ENCODE data around the gene DSE.

The DSE gene

DNA sequence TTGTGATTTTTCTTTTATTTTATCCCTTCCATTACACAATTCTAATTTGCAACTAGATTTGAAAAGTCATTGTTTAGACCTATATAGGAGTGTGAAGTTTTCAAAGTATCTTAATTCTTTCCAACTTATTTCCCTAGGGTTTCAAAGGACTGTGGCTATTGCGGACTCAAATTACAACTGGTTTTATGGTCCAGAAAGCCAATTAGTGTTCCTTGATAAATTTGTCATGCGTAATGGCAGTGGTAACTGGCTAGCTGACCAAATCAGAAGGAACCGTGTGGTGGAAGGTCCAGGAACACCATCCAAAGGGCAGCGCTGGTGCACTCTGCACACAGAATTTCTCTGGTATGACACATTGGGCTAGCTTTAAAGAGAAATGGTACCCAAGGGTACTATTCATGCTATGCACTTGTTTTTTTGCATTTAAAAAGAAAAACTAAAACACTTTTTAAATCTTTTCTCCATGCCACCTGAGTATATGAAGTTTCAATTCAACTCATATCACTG lies 62.5 kb downstream of the DSE start:
- no peak for DNase-seq (ENCODE audit: low spot score)
- in situ Hi-C loops (cut with MboI; ENCODE audit: low sequenced_read_pairs, unreplicated experiment) = loop anchor here (25.0 kb wide), 1 partner anchor 146 kb away; the partner anchor contains the start of gene TSPYL1
- TF ChIP-seq, protein P1, sequence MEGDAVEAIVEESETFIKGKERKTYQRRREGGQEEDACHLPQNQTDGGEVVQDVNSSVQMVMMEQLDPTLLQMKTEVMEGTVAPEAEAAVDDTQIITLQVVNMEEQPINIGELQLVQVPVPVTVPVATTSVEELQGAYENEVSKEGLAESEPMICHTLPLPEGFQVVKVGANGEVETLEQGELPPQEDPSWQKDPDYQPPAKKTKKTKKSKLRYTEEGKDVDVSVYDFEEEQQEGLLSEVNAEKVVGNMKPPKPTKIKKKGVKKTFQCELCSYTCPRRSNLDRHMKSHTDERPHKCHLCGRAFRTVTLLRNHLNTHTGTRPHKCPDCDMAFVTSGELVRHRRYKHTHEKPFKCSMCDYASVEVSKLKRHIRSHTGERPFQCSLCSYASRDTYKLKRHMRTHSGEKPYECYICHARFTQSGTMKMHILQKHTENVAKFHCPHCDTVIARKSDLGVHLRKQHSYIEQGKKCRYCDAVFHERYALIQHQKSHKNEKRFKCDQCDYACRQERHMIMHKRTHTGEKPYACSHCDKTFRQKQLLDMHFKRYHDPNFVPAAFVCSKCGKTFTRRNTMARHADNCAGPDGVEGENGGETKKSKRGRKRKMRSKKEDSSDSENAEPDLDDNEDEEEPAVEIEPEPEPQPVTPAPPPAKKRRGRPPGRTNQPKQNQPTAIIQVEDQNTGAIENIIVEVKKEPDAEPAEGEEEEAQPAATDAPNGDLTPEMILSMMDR (IDR thresholded peaks at IDR 0.05; ENCODE audit: borderline replicate concordance, control extremely low read depth, extremely low read depth, insufficient read depth, missing control alignments) = no peak

DNA sequence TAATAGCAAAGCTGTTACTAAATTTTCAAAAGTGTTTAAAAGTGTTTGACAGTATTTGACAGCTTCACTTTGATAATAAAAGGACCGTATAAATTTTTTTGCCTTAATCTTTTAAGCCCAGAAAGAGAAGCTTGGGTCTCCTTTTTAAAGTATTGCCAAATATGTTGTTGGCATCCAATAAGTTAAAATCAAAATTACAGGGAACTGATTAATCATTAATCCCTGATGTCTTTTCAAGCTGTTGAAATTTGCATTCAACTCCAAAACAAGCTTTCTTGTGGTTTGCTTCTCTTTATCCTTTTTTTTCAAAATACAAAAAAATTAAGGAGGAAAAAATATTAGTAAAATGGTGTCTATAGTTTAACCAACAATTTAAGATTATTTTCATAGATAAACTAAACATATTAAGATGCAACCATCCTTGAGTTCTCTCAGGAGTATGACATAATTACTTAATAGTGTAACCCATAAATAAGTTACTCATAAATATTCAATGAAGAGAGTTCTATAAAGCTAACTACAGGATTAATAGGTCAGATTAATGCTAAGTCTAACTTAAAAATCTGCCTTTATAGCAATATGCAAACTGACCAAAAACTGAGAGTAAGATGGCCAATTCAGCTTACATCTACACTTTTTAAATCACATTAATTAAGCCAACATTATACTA lies 63.4 kb downstream of the DSE start:
- TF ChIP-seq, protein P1 (IDR thresholded peaks at IDR 0.05; ENCODE audit: borderline replicate concordance, control extremely low read depth, extremely low read depth, insufficient read depth, missing control alignments) = no peak
- DNase-seq (ENCODE audit: low spot score) = no peak
- in situ Hi-C loops (cut with MboI; ENCODE audit: low sequenced_read_pairs, unreplicated experiment) = loop anchor here (25.0 kb wide), 1 partner anchor 147 kb away; the partner anchor contains the start of gene TSPYL1

DNA sequence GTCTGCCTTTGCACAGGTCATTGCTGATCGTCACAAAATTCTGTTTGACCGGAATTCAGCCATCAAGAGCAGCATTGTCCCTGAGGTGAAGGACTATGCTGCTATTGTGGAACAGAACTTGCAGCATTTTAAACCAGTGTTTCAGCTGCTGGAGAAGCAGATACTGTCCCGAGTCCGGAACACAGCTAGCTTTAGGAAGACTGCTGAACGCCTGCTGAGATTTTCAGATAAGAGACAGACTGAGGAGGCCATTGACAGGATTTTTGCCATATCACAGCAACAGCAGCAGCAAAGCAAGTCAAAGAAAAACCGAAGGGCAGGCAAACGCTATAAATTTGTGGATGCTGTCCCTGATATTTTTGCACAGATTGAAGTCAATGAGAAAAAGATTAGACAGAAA lies 65.8 kb downstream of the DSE start:
- TF ChIP-seq, protein P1 (IDR thresholded peaks at IDR 0.05; ENCODE audit: borderline replicate concordance, control extremely low read depth, extremely low read depth, insufficient read depth, missing control alignments) = no peak
- DNase-seq (ENCODE audit: low spot score) = no peak
- in situ Hi-C loops (cut with MboI; ENCODE audit: low sequenced_read_pairs, unreplicated experiment) = loop anchor here (25.0 kb wide), 1 partner anchor 149 kb away; the partner anchor contains the start of gene TSPYL1

DNA sequence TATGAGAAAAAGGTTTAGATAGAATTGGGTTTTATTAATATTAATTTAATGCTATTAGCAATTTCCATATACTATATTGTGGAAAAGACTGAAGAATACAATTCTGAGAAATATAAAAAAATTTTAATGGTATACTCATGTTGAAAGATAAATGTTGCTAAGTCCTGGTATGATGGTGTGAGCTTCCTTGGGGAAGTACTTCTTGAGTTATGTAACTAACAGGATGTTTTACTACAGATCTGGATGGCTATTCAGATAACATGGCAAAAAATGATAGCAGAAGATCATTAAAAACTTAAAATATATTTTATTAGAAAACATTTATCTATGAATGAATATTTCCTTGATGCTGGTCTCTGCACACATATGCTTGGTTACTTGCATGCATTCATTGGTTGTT lies 66.9 kb downstream of the DSE start:
- TF ChIP-seq, protein P1 (IDR thresholded peaks at IDR 0.05; ENCODE audit: borderline replicate concordance, control extremely low read depth, extremely low read depth, insufficient read depth, missing control alignments) = no peak
- in situ Hi-C loops (cut with MboI; ENCODE audit: low sequenced_read_pairs, unreplicated experiment) = loop anchor here (25.0 kb wide), 1 partner anchor 150 kb away; the partner anchor contains the start of gene TSPYL1
- DNase-seq (ENCODE audit: low spot score) = no peak

DNA sequence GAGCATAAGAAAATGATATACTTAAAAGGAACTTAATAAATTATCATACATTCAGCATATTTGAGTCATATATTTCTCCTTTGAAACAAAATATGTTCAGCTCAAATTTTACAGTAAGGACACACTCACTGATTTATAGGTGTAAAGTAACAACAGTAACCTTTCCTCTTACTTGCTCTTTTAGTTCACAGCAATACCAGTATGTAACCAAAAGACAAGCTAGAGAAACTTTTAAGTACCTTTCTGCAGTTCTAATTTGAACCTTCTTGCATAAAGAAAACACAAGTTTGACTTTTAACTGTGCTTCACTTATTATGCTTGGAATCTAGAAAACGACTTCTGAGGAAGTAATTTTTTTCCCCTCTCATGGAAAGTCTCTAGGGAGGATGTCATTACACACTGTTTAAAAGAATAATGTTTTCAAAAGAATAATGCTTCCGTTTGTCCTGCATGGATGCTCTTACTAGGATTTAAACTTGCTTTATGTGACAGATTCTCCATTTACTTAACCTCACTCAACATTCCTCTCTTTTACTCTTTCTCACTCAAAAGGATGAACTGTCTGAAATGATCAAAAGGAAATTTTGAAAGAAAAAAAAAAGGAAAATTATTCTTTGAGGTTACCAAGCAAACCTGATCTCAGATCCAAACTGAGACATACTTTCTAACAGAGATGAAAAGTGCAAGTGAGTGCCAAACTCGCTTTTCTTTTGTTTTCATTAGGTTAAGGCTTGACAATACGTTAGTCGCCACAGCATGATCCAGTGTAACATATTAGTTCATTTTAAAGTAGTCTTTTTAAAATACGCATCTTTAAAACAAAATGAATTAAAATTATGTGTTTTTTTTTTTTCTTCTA lies 68.1 kb downstream of the DSE start:
- TF ChIP-seq, protein P1 (IDR thresholded peaks at IDR 0.05; ENCODE audit: borderline replicate concordance, control extremely low read depth, extremely low read depth, insufficient read depth, missing control alignments) = no peak
- in situ Hi-C loops (cut with MboI; ENCODE audit: low sequenced_read_pairs, unreplicated experiment) = loop anchor here (25.0 kb wide), 1 partner anchor 152 kb away; the partner anchor contains the start of gene TSPYL1
- DNase-seq (ENCODE audit: low spot score) = no peak

DNA sequence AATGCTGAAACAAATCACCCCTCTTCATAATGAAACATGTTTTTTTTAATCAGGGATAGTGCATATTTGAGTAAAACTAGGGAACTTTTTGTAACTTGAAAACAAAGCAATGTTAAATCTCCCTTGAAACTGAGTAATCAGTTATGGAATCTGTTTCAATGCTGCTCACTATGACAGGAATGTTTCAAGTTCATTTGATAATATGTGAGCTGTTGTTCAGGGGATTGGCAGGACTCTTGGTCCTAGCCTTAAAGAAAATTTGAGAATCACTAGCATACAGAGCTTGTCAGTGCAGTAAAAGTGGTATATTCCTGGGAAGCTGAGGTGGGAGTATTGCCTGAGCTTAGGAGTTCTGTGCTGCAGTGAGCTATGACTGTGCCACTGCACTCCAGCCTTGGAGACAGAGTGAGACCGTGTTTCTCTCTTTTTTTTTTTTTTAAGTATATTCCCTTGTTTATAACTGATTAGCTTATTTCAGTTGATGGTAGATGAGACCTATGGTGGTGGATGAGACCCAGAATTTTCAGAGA lies 68.8 kb downstream of the DSE start:
- TF ChIP-seq, protein P1 (IDR thresholded peaks at IDR 0.05; ENCODE audit: borderline replicate concordance, control extremely low read depth, extremely low read depth, insufficient read depth, missing control alignments) = no peak
- no peak for DNase-seq (ENCODE audit: low spot score)
- in situ Hi-C loops (cut with MboI; ENCODE audit: low sequenced_read_pairs, unreplicated experiment) = loop anchor here (25.0 kb wide), 1 partner anchor 152 kb away; the partner anchor contains the start of gene TSPYL1

Measured in GM13976 (cell line).